CD4-positive, alpha-beta memory T cell (primary cell): Measurements from ENCODE around the gene YIF1A. TPM values are rescaled to one million over a fixed set of nuclear protein-coding genes. Genes with fewer than 3 reads are reported as not detected.
A peak's percentile ranks its signal among the peaks of the same experiment; 100 is the strongest.

ENCODE experiments used
- CTCF ChIA-PET: fragments of 350-600 bp; sonication (Branson Sonifier 250); formaldehyde crosslinking; loops from one replicate; lab custom pipeline; 2021; ENCODE audit warnings: inconsistent platforms; ENCODE audit not compliant: partially characterized antibody; lab: Charles Lee
- POLR2A ChIA-PET: fragments of 350-600 bp; sonication (Branson Sonifier 250); formaldehyde crosslinking; loops from one replicate; lab custom pipeline; 2021; ENCODE audit not compliant: partially characterized antibody; lab: Charles Lee
- DNase-seq, 5 donors: peaks; one replicate each; pipeline versions ENCODE4 v3.0.0 to v3.0.0-alpha.2; 2020 to 2022; ENCODE audit warnings: mixed read lengths in 1 of 5
- H3K27ac ChIP-seq: one replicate; pipeline ENCODE4 v1.7.0; 2013; ENCODE audit warnings: low read depth, low read length
- H3K27me3 ChIP-seq: 2 replicates; pipeline ENCODE4 v1.7.0; 2013; ENCODE audit warnings: mild to moderate bottlenecking, low read length, moderate library complexity; ENCODE audit not compliant: insufficient read depth
- H3K36me3 ChIP-seq: 2 replicates; pipeline ENCODE4 v1.7.0; 2013; ENCODE audit warnings: mild to moderate bottlenecking, low read length, moderate library complexity; ENCODE audit not compliant: insufficient read depth
- H3K4me1 ChIP-seq: 2 replicates; pipeline ENCODE4 v1.7.0; 2013; ENCODE audit warnings: mild to moderate bottlenecking, low read length, moderate library complexity; ENCODE audit not compliant: insufficient read depth
- H3K4me3 ChIP-seq, 2 donors: one replicate each; pipeline ENCODE4 v1.7.0; 2013; ENCODE audit warnings: low read length in 2 of 2, mild to moderate bottlenecking in 1 of 2
- H3K9me3 ChIP-seq, 2 donors: one replicate each; pipeline ENCODE4 v1.7.0; 2013; ENCODE audit warnings: low read length in 2 of 2, control low read depth in 1 of 2; ENCODE audit not compliant: control insufficient read depth in 1 of 2
- H3K27ac Mint-ChIP-seq, 7 donors: one replicate each; pipeline ENCODE4 v1.8.0; 2020 to 2021; ENCODE audit warnings: mixed read lengths in 7 of 7, mild to moderate bottlenecking in 6 of 7, inconsistent platforms in 3 of 7, moderate library complexity in 3 of 7
- H3K27me3 Mint-ChIP-seq, 2 donors: one replicate each; pipeline ENCODE4 v1.8.0; 2020 to 2021; ENCODE audit warnings: mixed read lengths in 2 of 2
- H3K36me3 Mint-ChIP-seq, 2 donors: one replicate each; pipeline ENCODE4 v1.8.0; 2020 to 2021; ENCODE audit warnings: mixed read lengths in 2 of 2, inconsistent platforms in 1 of 2, mild to moderate bottlenecking in 1 of 2
- H3K4me1 Mint-ChIP-seq, 4 donors: one replicate each; pipeline ENCODE4 v1.8.0; 2020 to 2021; ENCODE audit warnings: mixed read lengths in 4 of 4, mild to moderate bottlenecking in 1 of 4
- H3K4me3 Mint-ChIP-seq, 8 donors: one replicate each; pipeline ENCODE4 v1.8.0; 2020 to 2021; ENCODE audit warnings: mixed read lengths in 8 of 8, mild to moderate bottlenecking in 7 of 8, moderate library complexity in 6 of 8, inconsistent platforms in 3 of 8
- H3K9me3 Mint-ChIP-seq, 8 donors: one replicate each; pipeline ENCODE4 v1.8.0; 2020 to 2021; ENCODE audit warnings: mixed read lengths in 8 of 8, mild to moderate bottlenecking in 5 of 8, inconsistent platforms in 3 of 8, moderate library complexity in 1 of 8
- intact Hi-C: fragments of 100-400 bp; cut with micrococcal nuclease; formaldehyde crosslinking; loops from one replicate; pipeline ENCODE4 v1.15.1; 2023
- polyA plus RNA-seq, 2 donors: library from polyadenylated mRNA; unstranded; fragments of 300-500 nt; fragmentation: Illumina TruSeq; gene quantifications; one replicate each; pipeline ENCODE4 v1.2.3, GENCODE V29; 2021
- total RNA-seq, 2 experiments: library from RNA; stranded (reverse); gene quantifications; one replicate each; pipeline ENCODE4 v1.2.3, GENCODE V29; 2021

The YIF1A gene
- total and polyA plus RNA-seq, 4 experiments from 2014 or later, result 40.4 to 77.5 (median 49.3) TPM

GRCh38 chr11:66268952-66269905 lies 19.7 kb downstream of the YIF1A start:
- H3K4me1 Mint-ChIP-seq, result peaks cover 24 to 65% (median 40%) of the 10 kb centered on the region in 4 donors
- H3K27me3 ChIP-seq, result no peaks in the 10 kb centered on the region
- H3K4me3 ChIP-seq, result peak overlapping the region; percentile 62 to 84
- peaks cover 0 to 7% (median 0%) of the 10 kb centered on the region in 8 donors for H3K9me3 Mint-ChIP-seq
- peaks cover 31% of the 10 kb centered on the region for H3K36me3 ChIP-seq
- no peaks in the 10 kb centered on the region for H3K27me3 Mint-ChIP-seq
- peak in 1 of 5 donors; percentile 8 for DNase-seq
- H3K4me3 Mint-ChIP-seq, result peak overlapping the region; percentile 92 to 99 (median 94)
- intact Hi-C loops, result loop anchor here (1.0 to 5.0 kb wide), 6 partner anchors 8 to 1352 kb away; partner anchors contain the start of genes ATG2A and YIF1A
- H3K27ac Mint-ChIP-seq, result peak overlapping the region; percentile 94 to 100 (median 98)
- POLR2A ChIA-PET, result interaction anchor here (0.6 to 8.2 kb wide), 4 partner anchors 14 to 218 kb away, joined by 3 to 167 read pairs (median 4); partner anchors contain the start of genes CNIH2, TMEM151A and YIF1A
- peaks cover 18 to 56% of the 10 kb centered on the region in 2 donors for H3K36me3 Mint-ChIP-seq
- CTCF ChIA-PET, result interaction anchor here (0.7 to 2.4 kb wide), 3 partner anchors 14 to 117 kb away, joined by 3 to 9 read pairs (median 3); partner anchors contain the start of gene YIF1A
- H3K9me3 ChIP-seq, result no peaks in the 10 kb centered on the region
- H3K27ac ChIP-seq, result peak overlapping the region; percentile 88
- peaks cover 48% of the 10 kb centered on the region for H3K4me1 ChIP-seq

DNA sequence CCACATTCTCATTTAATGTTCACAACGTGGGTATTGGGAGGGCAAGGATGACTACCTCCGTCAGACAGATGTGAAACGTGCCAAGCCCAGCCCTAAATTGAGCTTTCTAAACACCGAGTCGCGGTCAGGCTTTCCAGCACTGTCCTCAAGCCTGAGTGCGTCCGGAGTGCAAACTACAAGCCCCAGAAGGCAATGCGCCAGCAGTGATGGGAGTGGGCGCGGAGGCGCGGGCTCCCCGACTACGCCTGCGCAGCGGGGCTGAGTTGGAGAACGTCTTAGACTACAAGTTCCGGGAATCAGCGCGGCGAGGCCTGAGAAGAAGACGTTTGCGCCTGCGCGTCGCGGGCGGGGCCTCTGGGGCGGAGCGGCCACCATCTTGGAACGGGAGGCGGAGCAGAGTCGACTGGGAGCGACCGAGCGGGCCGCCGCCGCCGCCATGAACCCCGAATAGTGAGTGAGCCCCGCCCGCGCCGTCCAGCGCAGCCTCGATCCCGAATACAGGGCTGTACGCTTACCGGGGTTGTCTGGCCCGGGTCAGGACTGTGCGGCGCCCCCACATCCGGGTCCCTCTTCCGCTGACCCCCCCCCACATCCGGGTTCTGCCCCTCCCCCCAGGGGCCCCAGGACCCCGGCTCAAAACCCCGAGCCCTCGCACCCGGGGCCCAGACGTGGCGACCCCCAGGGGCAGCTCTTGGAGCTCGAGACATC lies 20.5 kb downstream of the YIF1A start, which contains the start of gene RAB1B:
Gene RAB1B, plus strand, starts transcription at position 396 of the 708 bp plus-strand sequence. Its CDS starts 41 bp downstream, at position 437.
- H3K36me3 Mint-ChIP-seq, result peaks cover 12 to 55% of the 10 kb centered on the region in 2 donors
- peaks cover 0 to 7% (median 0%) of the 10 kb centered on the region in 8 donors for H3K9me3 Mint-ChIP-seq
- no peaks in the 10 kb centered on the region for H3K9me3 ChIP-seq
- POLR2A ChIA-PET, result interaction anchor here (0.6 to 8.2 kb wide), 11 partner anchors 15 to 653 kb away, joined by 3 to 167 read pairs (median 3); partner anchors contain the start of genes BRMS1, CCDC85B, CNIH2 and TMEM151A
- H3K4me3 ChIP-seq, result peak within 1 kb of the TSS; percentile 62 to 84
- intact Hi-C loops, result loop anchor here (1.0 to 5.0 kb wide), 6 partner anchors 9 to 1351 kb away; partner anchors contain the start of genes ATG2A and YIF1A
- H3K4me3 Mint-ChIP-seq, result peak within 1 kb of the TSS; percentile 92 to 99 (median 94)
- H3K27ac Mint-ChIP-seq, result peak within 1 kb of the TSS; percentile 94 to 100 (median 98)
- peaks cover 48% of the 10 kb centered on the region for H3K4me1 ChIP-seq
- peaks cover 23 to 57% (median 38%) of the 10 kb centered on the region in 4 donors for H3K4me1 Mint-ChIP-seq
- CTCF ChIA-PET, result interaction anchor here (0.7 to 2.4 kb wide), 6 partner anchors 12 to 46 kb away, joined by 3 to 9 read pairs (median 3); partner anchors contain the start of gene YIF1A
- DNase-seq, result peak; percentile 99 to 100 (median 100)
- H3K27me3 ChIP-seq, result no peaks in the 10 kb centered on the region
- H3K27me3 Mint-ChIP-seq, result no peaks in the 10 kb centered on the region
- H3K27ac ChIP-seq, result peak within 1 kb of the TSS; percentile 88
- H3K36me3 ChIP-seq, result peaks cover 27% of the 10 kb centered on the region

DNA sequence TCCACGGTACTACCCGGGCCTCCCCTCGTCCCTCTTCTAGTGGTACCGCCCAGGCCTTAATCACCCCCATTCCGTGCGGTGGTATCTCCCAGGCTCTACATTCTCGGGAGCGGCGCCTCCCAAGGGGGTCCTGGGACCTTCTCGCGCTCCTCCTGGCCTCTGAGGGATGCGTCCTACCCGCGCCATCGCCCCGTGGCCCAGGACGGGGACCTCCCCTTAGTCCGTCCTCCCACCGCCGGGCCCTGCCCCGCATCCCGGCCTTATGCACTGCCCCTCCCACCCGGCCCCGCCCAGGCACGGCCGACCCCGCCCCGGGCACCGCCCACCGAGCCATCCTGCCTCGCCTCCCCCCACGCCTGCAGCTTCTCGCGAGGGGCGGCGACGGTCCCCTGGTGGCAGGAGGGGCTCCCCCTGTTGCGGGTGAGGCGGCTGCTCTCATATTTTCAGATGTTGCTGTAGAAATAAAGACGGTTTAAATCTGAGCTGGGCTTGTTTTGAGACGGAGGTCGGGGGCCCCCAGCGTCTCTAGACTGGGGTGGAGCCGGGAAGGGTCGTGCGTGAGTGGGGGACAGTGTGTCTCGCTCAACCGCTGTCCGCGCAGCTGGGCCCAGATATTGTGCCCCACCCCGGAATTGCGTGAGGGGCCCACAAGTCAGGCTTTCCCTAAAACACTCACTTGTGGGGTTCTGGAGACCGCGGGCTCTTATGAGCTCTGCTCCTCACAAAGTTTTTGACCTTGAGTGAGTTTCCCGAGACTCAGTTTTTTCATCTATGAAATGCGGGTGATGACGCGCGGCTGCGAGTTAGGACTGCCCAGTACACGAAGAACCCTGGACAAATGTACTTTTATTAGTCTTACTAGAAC lies 21.3 kb downstream of the YIF1A start:
- Histone ChIP-seq H3K9me3 (no peaks in the 10 kb centered on the region), H3K4me1 (peaks cover 45% of the 10 kb centered on the region), H3K36me3 (peaks cover 27% of the 10 kb centered on the region), H3K27ac (peak overlapping the region; percentile 88), H3K4me3 (peak overlapping the region; percentile 62 to 78), H3K27me3 (no peaks in the 10 kb centered on the region)
- Mint-ChIP-seq H3K4me3 (peak overlapping the region; percentile 92 to 99 (median 94)), H3K27ac (peak overlapping the region; percentile 94 to 100 (median 98)), H3K36me3 (peaks cover 6 to 51% of the 10 kb centered on the region in 2 donors), H3K9me3 (peaks cover 0 to 7% (median 0%) of the 10 kb centered on the region in 8 donors), H3K4me1 (peaks cover 20 to 49% (median 34%) of the 10 kb centered on the region in 4 donors), H3K27me3 (no peaks in the 10 kb centered on the region)
- intact Hi-C loops, result loop anchor here (1.0 to 5.0 kb wide), 6 partner anchors 10 to 1350 kb away; partner anchors contain the start of genes ATG2A and YIF1A
- peak; percentile 77 to 85 (median 79) for DNase-seq
- ChIA-PET CTCF (interaction anchor here (0.8 to 2.4 kb wide), 6 partner anchors 12 to 379 kb away, joined by 3 to 9 read pairs (median 3); partner anchors contain the start of genes FIBP and YIF1A), POLR2A (interaction anchor here (0.6 to 8.2 kb wide), 12 partner anchors 15 to 653 kb away, joined by 3 to 167 read pairs (median 3); partner anchors contain the start of genes BRMS1, CCDC85B, CNIH2 and TMEM151A)

DNA sequence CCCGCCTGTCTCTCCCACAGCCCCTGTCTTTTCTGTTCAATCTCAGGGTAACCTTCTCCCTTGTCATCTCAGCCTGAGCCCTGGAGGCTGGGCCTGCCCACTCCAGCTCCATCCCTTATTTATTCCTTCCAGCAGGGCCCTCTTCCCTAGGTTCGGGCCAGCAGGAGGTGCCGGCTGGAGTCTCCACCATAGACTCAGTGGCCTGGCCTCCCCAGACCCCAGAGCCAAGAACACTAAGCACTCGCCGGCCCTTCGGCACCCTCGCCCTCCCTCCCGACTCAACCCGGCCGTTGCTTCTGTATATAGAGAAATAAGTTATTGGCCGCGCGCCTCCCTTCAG lies 21.9 kb downstream of the YIF1A start:
- Histone ChIP-seq H3K9me3 (no peaks in the 10 kb centered on the region), H3K4me1 (peaks cover 39% of the 10 kb centered on the region), H3K4me3 (peak overlapping the region in 1 of 2 donors; percentile 62), H3K36me3 (peaks cover 27% of the 10 kb centered on the region), H3K27me3 (no peaks in the 10 kb centered on the region), H3K27ac (peak overlapping the region; percentile 88)
- peaks cover 3 to 52% of the 10 kb centered on the region in 2 donors for H3K36me3 Mint-ChIP-seq
- H3K4me3 Mint-ChIP-seq, result peak overlapping the region; percentile 55 to 98 (median 93)
- peaks cover 17 to 43% (median 29%) of the 10 kb centered on the region in 4 donors for H3K4me1 Mint-ChIP-seq
- DNase-seq, result no peak
- ChIA-PET POLR2A (interaction anchor here (0.6 to 8.2 kb wide), 7 partner anchors 15 to 369 kb away, joined by 3 to 167 read pairs (median 5); partner anchors contain the start of genes BANF1, CNIH2, TMEM151A and YIF1A), CTCF (interaction anchor here (1.2 to 2.4 kb wide), 5 partner anchors 8 to 378 kb away, joined by 3 to 9 read pairs (median 3); partner anchors contain the start of genes FIBP and YIF1A)
- H3K27me3 Mint-ChIP-seq, result no peaks in the 10 kb centered on the region
- peaks cover 0 to 7% (median 0%) of the 10 kb centered on the region in 8 donors for H3K9me3 Mint-ChIP-seq
- intact Hi-C loops, result loop anchor here (5.0 kb wide), 1 partner anchor 1350 kb away; the partner anchor contains the start of gene ATG2A
- peak overlapping the region; percentile 76 to 98 (median 79) for H3K27ac Mint-ChIP-seq

DNA sequence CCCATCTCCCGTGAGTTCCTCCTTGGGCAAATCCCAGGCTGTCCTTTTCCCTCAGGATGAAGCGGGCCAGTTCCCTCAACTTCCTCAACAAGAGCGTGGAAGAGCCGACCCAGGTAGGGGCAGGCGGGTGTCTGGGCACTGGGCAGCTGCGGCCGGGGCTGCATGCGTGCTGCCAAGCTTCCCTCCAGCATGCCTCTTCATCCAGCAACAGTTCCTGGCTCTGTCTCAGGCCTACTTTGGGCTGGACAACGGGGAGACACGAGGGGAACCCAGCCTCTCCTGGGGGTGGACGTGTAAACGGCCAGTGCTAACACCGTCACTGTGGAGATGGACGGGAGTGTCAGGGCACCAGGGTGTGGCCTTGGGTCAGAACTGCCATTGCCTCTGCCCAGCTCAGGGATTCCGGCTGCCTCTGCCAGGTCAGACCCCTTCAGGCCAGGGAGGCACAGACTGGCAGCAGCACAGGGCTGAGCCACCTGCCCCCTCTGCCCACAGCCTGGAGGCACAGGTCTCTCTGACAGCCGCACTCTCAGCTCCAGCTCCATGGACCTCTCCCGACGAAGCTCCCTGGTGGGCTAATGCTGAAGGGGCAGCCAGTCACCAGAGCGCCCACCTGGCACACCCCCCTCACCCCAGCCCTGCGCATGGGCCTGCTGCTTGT lies 22.4 kb downstream of the YIF1A start:
- peak overlapping the region in 6 of 7 donors; percentile 77 to 98 (median 82) for H3K27ac Mint-ChIP-seq
- CTCF ChIA-PET, result interaction anchor here (1.2 to 2.4 kb wide), 4 partner anchors 8 to 378 kb away, joined by 3 to 9 read pairs (median 4); partner anchors contain the start of genes FIBP and YIF1A
- intact Hi-C loops, result loop anchor here (5.0 kb wide), 1 partner anchor 1349 kb away; the partner anchor contains the start of gene ATG2A
- peak overlapping the region in 6 of 8 donors; percentile 21 to 95 (median 92) for H3K4me3 Mint-ChIP-seq
- H3K4me3 ChIP-seq, result no peak overlapping the region
- peaks cover 27% of the 10 kb centered on the region for H3K36me3 ChIP-seq
- no peaks in the 10 kb centered on the region for H3K27me3 ChIP-seq
- H3K9me3 ChIP-seq, result no peaks in the 10 kb centered on the region
- no peaks in the 10 kb centered on the region for H3K27me3 Mint-ChIP-seq
- peaks cover 34% of the 10 kb centered on the region for H3K4me1 ChIP-seq
- peaks cover 3 to 50% of the 10 kb centered on the region in 2 donors for H3K36me3 Mint-ChIP-seq
- DNase-seq, result peak in 1 of 5 donors; percentile 37
- H3K27ac ChIP-seq, result peak overlapping the region; percentile 88
- peaks cover 17 to 38% (median 27%) of the 10 kb centered on the region in 4 donors for H3K4me1 Mint-ChIP-seq
- H3K9me3 Mint-ChIP-seq, result peaks cover 0 to 7% (median 0%) of the 10 kb centered on the region in 8 donors
- POLR2A ChIA-PET, result interaction anchor here (0.6 to 8.2 kb wide), 5 partner anchors 14 to 769 kb away, joined by 3 to 167 read pairs (median 10); partner anchors contain the start of genes BANF1, CNIH2 and YIF1A
